Mesothelial cell of epicardium (in vitro differentiated cells): ENCODE data around the gene C2orf68. TPM values are rescaled to one million over a fixed set of nuclear protein-coding genes. Genes with fewer than 3 reads are reported as not detected.

Source experiments
- DNase-seq, 2 experiments: peaks; one replicate each; pipeline ENCODE4 v3.0.0; 2021; ENCODE audit warnings: low spot score in 2 of 2; ENCODE audit not compliant: unreplicated experiment in 2 of 2
- H3K27ac Mint-ChIP-seq: 2 replicates; pipeline ENCODE4 v1.8.0; 2021; ENCODE audit warnings: mixed read lengths
- H3K27me3 Mint-ChIP-seq: 2 replicates; pipeline ENCODE4 v1.8.0; 2021; ENCODE audit warnings: low read depth, mixed read lengths
- H3K36me3 Mint-ChIP-seq: 2 replicates; pipeline ENCODE4 v1.8.0; 2021; ENCODE audit warnings: mixed read lengths
- H3K4me1 Mint-ChIP-seq: 2 replicates; pipeline ENCODE4 v1.8.0; 2021; ENCODE audit warnings: mixed read lengths
- H3K4me3 Mint-ChIP-seq: 2 replicates; pipeline ENCODE4 v1.8.0; 2021; ENCODE audit warnings: mild to moderate bottlenecking, moderate library complexity, mixed read lengths
- H3K9me3 Mint-ChIP-seq: 2 replicates; pipeline ENCODE4 v1.8.0; 2021; ENCODE audit warnings: mixed read lengths
- total RNA-seq: library from RNA; stranded (reverse); gene quantifications from 3 replicates; pipeline ENCODE4 v1.2.1, GENCODE V29; 2021
- TF ChIP-seq, protein P1 (sequence below): fragments of 200-600 bp; sonication (generic); IDR thresholded peaks from one replicate; pipeline ENCODE4 v1.5.0; 2021; ENCODE audit warnings: antibody characterized with exemption; ENCODE audit not compliant: unreplicated experiment

Gene C2orf68
- total RNA-seq, 1 donor from 2014 or later: 74.6 TPM

DNA sequence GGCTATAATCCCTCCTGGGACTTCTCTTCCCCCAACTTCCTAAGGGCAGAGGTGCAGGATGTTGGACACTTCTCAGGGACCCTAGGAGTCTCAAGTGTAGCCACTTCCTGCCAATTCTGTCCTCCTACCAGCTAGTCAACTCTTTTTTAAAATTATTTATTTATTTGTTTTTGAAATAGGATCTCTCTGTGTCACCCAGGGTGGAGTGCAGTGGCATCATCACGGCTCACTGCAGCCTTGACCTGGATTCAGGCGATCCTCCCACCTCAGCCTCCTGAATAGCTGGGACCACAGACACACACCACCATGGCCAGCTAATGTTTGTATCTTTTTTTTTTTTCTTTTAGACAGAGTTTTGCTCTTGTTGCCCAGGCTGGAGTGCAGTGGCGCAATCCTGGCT is 44.6 kb upstream of the C2orf68 start:
- H3K4me3 Mint-ChIP-seq: no peak overlapping the region
- H3K36me3 Mint-ChIP-seq: peaks cover 20% of the 10 kb centered on the region
- TF ChIP-seq, protein P1, sequence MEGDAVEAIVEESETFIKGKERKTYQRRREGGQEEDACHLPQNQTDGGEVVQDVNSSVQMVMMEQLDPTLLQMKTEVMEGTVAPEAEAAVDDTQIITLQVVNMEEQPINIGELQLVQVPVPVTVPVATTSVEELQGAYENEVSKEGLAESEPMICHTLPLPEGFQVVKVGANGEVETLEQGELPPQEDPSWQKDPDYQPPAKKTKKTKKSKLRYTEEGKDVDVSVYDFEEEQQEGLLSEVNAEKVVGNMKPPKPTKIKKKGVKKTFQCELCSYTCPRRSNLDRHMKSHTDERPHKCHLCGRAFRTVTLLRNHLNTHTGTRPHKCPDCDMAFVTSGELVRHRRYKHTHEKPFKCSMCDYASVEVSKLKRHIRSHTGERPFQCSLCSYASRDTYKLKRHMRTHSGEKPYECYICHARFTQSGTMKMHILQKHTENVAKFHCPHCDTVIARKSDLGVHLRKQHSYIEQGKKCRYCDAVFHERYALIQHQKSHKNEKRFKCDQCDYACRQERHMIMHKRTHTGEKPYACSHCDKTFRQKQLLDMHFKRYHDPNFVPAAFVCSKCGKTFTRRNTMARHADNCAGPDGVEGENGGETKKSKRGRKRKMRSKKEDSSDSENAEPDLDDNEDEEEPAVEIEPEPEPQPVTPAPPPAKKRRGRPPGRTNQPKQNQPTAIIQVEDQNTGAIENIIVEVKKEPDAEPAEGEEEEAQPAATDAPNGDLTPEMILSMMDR: no peak
- no peaks in the 10 kb centered on the region for H3K4me1 Mint-ChIP-seq
- H3K9me3 Mint-ChIP-seq: no peaks in the 10 kb centered on the region
- no peaks in the 10 kb centered on the region for H3K27me3 Mint-ChIP-seq
- no peak overlapping the region for H3K27ac Mint-ChIP-seq
- no peak for DNase-seq

DNA sequence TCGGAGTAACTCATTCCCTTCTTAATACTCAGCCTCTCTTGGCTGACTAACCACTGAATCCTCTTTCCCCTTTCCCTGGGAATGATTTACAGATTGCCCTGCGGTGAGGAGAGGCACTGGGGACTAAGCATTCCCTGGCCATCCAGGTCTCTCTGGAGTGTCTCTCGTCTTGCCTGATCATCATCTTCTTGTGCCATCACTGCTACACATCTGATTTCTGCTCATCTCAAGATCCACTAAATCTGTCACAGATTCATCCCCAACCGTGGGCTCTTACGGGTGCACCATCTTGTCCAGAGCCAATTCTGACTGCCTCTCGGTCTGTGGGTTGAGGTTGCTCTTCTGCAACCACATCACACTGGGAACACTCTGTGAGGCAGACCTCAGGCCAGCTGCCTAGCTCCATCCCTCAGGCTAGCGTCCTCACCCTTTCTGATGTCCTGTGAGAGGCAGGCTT is 44.1 kb upstream of the C2orf68 start:
- Mint-ChIP-seq H3K36me3 (peaks cover 25% of the 10 kb centered on the region), H3K4me1 (no peaks in the 10 kb centered on the region), H3K4me3 (no peak overlapping the region), H3K9me3 (no peaks in the 10 kb centered on the region), H3K27ac (no peak overlapping the region), H3K27me3 (no peaks in the 10 kb centered on the region)
- TF ChIP-seq, protein P1: no peak
- no peak for DNase-seq

DNA sequence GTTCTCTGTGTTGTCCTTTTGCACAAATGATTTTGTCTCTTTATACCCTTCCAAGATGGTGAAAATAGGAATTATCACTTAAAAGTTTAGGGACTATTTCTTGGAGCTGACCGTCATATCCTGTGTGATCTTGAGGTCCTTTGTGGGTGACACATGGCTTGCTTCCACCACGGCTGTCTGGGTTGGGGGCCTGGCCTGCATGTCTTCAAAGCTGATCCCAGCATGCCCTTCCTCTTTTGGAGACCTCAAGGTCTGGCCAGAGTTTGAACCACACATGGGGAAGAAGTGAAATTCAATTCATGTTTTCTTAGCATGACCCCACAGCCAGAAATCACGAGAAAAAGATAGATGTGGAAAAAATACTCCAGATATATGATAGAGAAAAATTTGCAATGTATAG is 42.1 kb upstream of the C2orf68 start:
- Mint-ChIP-seq H3K4me1 (no peaks in the 10 kb centered on the region), H3K36me3 (peaks cover 32% of the 10 kb centered on the region), H3K4me3 (no peak overlapping the region), H3K27ac (no peak overlapping the region), H3K27me3 (no peaks in the 10 kb centered on the region), H3K9me3 (no peaks in the 10 kb centered on the region)
- TF ChIP-seq, protein P1: no peak
- DNase-seq: no peak

DNA sequence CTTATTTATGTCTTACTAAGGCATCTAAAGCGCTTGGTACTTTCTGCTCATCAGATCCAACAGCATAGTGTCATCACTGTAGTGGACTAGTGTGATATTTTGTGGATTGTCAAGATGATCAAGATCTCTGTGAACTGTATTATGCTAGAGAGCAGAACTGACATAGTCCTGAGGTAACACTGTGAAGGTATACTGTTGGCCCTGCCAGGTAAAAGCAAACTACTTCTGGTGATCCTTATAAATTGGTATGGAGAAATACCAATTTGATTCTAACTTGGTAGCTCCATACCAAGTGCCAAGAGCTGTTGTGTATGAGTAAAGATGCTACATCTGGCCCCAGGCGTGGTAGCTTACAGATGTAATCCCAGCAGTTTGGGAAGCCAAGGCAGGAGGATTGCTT is 40.2 kb upstream of the C2orf68 start:
- TF ChIP-seq, protein P1: no peak
- H3K27me3 Mint-ChIP-seq: no peaks in the 10 kb centered on the region
- no peaks in the 10 kb centered on the region for H3K4me1 Mint-ChIP-seq
- no peak overlapping the region for H3K4me3 Mint-ChIP-seq
- H3K27ac Mint-ChIP-seq: no peak overlapping the region
- H3K36me3 Mint-ChIP-seq: peaks cover 40% of the 10 kb centered on the region
- DNase-seq: no peak
- H3K9me3 Mint-ChIP-seq: no peaks in the 10 kb centered on the region

DNA sequence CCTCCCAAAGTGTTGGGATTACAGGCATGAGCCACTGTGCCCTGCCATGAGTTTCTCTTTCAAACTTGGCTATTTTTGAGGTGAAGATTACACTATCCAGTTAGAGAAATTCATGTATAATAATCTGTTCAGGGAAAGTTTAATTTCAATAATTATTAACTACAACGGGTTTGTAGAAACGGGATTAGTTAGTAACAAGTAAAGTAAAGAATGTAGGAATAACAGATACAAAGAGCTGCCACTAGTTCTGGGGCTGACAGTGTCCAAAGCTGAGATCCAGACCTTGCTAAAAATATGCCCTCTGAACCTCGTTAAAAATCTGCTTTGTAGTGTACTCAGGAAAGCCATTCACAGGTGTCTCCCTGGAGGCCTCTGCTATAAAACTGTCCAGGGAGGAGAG is 39.2 kb upstream of the C2orf68 start:
- Mint-ChIP-seq H3K9me3 (no peaks in the 10 kb centered on the region), H3K4me1 (no peaks in the 10 kb centered on the region)

DNA sequence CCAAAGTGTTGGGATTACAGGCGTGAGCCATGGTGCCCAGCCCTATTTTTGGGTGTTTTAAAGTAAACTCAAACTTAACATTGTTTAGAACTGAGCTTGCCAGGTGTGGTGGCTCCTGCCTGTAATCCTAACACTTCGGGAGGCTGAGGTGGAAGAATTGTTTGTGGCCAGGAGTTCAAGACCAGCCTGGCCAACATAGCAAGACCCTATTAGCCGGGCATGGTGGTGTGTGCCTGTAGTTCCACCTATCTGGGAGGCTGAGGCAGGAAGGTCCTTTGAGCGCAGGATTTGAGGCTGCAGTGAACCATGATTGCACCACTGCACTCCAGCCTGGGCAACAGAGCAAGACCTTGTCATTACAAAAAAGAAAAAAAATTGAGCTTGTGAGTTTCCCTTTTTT is 38.6 kb upstream of the C2orf68 start:
- H3K27me3 Mint-ChIP-seq: no peaks in the 10 kb centered on the region
- DNase-seq: no peak
- H3K4me3 Mint-ChIP-seq: no peak overlapping the region
- TF ChIP-seq, protein P1: no peak
- H3K27ac Mint-ChIP-seq: no peak overlapping the region
- peaks cover 47% of the 10 kb centered on the region for H3K36me3 Mint-ChIP-seq
- no peaks in the 10 kb centered on the region for H3K9me3 Mint-ChIP-seq
- no peaks in the 10 kb centered on the region for H3K4me1 Mint-ChIP-seq

More for the DNA sequence above, 39.2 kb upstream of the C2orf68 start:
- H3K27me3 Mint-ChIP-seq: no peaks in the 10 kb centered on the region
- no peak for DNase-seq
- H3K36me3 Mint-ChIP-seq: peaks cover 43% of the 10 kb centered on the region
- TF ChIP-seq, protein P1: no peak
- no peak overlapping the region for H3K4me3 Mint-ChIP-seq
- no peak overlapping the region for H3K27ac Mint-ChIP-seq
